ENCODE data around the gene PRRT1.

DNA sequence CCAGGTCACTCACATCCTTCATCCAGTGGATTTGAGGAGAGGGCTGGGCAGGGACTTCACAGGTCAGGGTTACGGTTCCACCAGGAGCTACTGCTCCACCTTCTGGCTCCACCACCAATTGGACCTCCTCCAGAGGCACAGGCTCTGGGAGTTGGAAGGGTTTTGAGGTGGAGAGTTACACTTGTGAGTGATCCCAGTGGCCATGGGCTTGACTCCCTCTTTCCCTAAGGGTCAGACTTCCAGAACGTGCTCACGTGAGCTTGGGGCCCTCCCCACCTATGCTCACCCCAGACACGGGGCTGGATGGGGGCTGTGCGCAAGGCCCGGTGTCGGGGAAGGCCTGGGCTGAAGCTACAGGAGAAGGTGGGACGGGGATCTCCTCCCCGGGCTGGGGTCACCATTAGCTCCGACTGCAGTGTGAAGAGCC, 30.8 kb upstream of the PRRT1 start:
- TF ChIP-seq, protein P1, sequence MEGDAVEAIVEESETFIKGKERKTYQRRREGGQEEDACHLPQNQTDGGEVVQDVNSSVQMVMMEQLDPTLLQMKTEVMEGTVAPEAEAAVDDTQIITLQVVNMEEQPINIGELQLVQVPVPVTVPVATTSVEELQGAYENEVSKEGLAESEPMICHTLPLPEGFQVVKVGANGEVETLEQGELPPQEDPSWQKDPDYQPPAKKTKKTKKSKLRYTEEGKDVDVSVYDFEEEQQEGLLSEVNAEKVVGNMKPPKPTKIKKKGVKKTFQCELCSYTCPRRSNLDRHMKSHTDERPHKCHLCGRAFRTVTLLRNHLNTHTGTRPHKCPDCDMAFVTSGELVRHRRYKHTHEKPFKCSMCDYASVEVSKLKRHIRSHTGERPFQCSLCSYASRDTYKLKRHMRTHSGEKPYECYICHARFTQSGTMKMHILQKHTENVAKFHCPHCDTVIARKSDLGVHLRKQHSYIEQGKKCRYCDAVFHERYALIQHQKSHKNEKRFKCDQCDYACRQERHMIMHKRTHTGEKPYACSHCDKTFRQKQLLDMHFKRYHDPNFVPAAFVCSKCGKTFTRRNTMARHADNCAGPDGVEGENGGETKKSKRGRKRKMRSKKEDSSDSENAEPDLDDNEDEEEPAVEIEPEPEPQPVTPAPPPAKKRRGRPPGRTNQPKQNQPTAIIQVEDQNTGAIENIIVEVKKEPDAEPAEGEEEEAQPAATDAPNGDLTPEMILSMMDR (conservative IDR thresholded peaks at IDR 0.05; ENCODE audit: low read length): no peak
- TF ChIP-seq EZH2phosphoT487 (IDR thresholded peaks at IDR 0.05; ENCODE audit: borderline replicate concordance, low read depth, low read length): no peak

Data from OCI-LY7 (cell line).